Epithelial cell of esophagus (primary cell): ENCODE results near the gene ETV3.

Experiments
- DNase-seq: peaks from one replicate; pipeline ENCODE4 v3.0.0; 2010; ENCODE audit warnings: low read depth
- H3K4me3 ChIP-seq: 2 replicates; pipeline ENCODE4 v1.5.1; 2011; ENCODE audit warnings: mild to moderate bottlenecking, low read length, control low read depth
- TF ChIP-seq, protein P1 (sequence below): IDR thresholded peaks from 2 replicates; pipeline ENCODE4 v1.5.1; 2011; ENCODE audit warnings: low read depth, mild to moderate bottlenecking, low read length, control low read depth, inconsistent platforms; ENCODE audit not compliant: insufficient read depth; ENCODE audit errors: missing control alignments

ETV3 gene

DNA sequence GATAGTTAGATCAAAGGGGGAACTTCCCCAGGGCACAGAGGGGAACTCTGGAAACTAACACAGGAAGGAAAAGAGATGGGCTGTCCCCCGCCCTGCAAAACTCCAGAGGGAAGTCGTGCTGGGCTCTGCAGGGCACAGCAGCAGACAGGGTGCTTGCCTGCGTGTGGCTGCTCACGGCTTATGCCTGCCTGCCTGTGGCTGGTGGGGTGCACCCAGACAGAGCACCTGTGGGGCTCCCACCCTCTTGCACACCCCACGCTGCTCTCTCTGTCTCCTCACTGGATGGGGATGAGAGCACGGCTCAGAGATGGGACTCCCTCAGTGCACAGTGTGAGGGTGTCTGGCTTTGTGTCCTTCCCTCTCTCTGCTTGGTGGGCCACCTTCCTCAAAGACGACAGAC lies 25.1 kb downstream of the ETV3 start:
- no peak overlapping the region for H3K4me3 ChIP-seq
- DNase-seq, result no peak
- TF ChIP-seq, protein P1, sequence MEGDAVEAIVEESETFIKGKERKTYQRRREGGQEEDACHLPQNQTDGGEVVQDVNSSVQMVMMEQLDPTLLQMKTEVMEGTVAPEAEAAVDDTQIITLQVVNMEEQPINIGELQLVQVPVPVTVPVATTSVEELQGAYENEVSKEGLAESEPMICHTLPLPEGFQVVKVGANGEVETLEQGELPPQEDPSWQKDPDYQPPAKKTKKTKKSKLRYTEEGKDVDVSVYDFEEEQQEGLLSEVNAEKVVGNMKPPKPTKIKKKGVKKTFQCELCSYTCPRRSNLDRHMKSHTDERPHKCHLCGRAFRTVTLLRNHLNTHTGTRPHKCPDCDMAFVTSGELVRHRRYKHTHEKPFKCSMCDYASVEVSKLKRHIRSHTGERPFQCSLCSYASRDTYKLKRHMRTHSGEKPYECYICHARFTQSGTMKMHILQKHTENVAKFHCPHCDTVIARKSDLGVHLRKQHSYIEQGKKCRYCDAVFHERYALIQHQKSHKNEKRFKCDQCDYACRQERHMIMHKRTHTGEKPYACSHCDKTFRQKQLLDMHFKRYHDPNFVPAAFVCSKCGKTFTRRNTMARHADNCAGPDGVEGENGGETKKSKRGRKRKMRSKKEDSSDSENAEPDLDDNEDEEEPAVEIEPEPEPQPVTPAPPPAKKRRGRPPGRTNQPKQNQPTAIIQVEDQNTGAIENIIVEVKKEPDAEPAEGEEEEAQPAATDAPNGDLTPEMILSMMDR, result no peak

DNA sequence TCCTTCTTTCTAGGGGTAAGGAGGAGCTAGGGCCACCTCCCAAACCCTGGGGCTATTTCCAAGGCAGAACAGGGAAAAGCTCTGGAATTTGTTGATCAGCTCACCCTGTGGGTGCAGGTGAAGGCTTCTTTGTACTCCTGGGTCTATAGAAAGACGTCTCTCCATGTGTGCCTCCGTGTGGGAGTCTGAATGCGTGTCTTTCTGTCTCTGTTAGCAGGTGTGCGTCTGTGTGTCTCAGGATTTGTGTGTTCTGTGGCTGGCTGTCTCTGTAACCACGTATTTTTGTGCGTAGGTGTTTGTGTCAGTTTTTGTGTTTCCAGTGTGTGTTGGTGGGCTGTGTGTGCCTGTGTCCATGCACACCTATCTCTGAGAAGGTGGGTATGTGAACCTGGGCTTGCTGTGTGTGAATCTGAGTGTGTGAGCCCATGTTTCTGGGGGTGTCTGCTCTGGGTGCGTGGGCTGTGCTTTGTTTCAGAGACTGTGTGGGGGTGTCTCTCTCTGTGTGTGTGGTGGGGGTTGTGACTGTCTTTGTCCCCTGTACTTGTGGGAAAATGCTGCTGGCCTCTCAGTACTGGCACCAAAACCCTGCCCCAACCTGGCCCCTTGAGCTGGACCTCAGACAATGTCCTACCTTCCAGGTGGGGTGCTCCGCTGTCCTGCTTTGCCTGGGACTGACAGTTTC lies 25.9 kb downstream of the ETV3 start:
- DNase-seq, result no peak
- TF ChIP-seq, protein P1, result no peak
- no peak overlapping the region for H3K4me3 ChIP-seq

DNA sequence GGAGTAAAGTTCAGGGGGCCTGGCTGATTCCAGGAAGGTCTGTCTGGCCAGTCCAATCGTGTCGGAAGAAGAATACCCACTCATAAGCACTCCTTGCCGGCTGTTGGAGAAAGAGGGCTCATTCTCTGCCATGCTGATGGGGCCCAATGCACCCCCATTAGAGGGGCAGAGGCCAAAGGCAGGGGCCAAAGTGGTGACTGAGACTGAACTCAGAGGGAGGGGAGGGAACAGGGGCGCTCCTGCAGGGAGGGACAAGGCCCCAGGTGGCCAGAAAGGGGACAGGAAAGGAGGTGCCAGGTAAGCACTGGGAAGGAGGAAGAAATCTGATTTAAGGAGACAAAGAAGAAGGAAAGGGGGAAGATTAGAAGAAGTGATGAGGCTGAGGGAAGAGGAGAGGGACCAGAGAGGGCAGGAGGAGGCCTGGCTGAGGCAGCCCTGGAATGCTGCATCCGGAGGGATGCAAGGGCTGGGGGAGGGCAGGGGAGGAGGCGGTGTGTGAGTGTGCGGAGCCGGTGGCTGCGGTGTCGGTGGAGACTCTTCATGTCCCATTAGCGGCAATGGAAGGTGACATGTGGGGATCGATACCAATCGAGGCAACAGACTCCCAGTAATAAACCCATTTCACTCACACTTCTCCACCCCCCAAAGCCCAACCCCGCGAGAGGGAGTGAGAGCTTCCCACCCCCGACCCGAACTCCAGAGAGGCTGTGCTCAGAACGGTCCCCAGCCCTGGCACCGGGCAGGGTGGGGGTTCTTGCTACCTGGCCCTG lies 26.6 kb downstream of the ETV3 start:
- H3K4me3 ChIP-seq, result no peak overlapping the region
- no peak for DNase-seq
- TF ChIP-seq, protein P1, result no peak

DNA sequence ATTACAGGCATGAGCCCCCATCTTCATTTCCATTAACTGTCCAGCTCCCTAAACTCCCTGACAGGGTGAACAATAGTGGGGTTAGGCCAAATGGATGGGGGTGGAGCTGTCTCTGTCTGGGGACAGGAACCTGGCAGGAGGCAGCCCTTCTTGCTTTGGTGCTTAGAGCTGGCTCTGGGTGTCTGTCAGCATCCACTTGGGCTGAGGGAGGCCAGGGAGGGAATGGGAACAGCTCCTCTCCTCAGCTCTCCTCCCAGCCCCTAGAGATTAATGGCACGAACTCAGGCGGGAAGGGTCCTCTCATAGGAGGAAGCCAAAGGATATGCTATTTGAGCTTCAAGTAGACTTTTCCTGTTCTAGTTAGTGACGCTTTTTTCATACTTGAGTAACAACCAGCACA lies 27.5 kb downstream of the ETV3 start:
- TF ChIP-seq, protein P1, result no peak
- DNase-seq, result no peak
- H3K4me3 ChIP-seq, result no peak overlapping the region

DNA sequence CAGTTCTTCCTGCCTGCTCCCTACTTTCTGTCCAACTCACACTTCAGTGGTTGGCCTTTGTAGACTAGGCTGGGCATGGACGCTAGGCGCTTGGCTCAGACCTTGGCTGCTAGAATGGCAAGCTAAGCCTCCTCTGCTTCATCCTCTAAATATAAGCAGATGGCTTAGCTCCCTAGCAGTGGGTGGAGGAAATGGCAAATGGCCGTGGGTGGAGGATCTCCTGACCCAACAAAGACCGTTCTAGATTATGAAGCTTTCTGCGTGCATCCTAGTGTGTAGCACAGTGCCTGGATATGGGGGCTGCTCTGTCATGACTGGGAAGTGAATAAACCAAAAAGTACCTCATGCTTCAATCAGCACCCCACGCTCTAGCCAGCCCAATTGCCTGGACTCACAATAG lies 28.2 kb downstream of the ETV3 start:
- H3K4me3 ChIP-seq, result no peak overlapping the region
- DNase-seq, result no peak
- TF ChIP-seq, protein P1, result no peak

DNA sequence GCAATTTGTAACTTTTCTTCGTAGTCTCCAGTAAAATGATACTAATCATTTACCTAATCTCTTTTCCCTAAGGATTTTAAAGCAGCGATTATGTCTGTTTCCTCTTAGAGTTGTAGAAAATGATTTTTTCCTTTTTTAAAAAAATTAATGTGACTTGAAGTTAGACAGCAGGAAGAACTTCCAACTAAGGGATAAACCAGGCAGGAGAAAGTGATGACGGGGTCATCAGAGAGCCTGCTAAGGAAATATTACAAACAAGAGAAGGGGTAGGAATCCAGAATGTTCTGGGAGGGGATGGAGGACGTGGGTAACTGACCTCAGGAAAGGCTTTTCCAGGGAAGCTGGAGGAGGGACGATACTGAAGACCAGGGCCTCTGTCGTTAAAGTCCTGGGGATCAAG lies 29.7 kb downstream of the ETV3 start:
- DNase-seq, result no peak
- H3K4me3 ChIP-seq, result no peak overlapping the region
- TF ChIP-seq, protein P1, result no peak

DNA sequence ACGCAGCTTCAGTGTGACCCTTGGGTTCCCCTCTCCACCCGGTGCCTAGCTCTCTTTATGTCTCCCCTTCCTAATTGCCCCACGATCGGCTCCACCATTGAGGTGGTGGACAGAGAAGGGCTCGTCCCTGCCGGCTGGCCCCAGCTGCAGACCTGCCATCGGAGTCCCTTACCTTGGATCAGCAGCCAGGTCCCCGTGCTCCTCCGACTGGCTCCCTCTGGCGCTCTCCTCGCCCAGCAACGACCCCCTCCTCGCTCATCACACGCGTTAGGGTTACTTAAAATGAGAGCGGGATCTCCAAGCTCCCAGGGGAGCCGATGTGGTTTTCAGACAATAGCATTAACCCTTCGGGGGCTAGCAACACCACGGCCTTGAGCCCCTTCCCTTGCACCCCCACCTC lies 30.5 kb downstream of the ETV3 start:
- no peak for DNase-seq
- no peak overlapping the region for H3K4me3 ChIP-seq
- TF ChIP-seq, protein P1, result no peak
